H1 (cell line): ENCODE data around the gene INVS. TPM values are rescaled to one million over a fixed set of nuclear protein-coding genes. Genes with fewer than 3 reads are reported as not detected.

Experiments
- CTCF ChIA-PET: fragments of 300-600 bp; sonication (Branson Sonifier 250); formaldehyde crosslinking; loops from one replicate; lab custom pipeline; 2021; ENCODE audit not compliant: partially characterized antibody; lab: Charles Lee
- POLR2A ChIA-PET: fragments of 300-600 bp; sonication (Branson Sonifier 250); formaldehyde crosslinking; loops from one replicate; lab custom pipeline; 2021; ENCODE audit warnings: inconsistent platforms; ENCODE audit not compliant: partially characterized antibody; lab: Charles Lee
- DNase-seq, 2 experiments: peaks; one replicate each; pipeline versions ENCODE4 v3.0.0 to v3.0.0-alpha.2; 2010 to 2022; ENCODE audit warnings: low spot score in 2 of 2, low read depth in 1 of 2, mixed read lengths in 1 of 2
- FAIRE-seq: peaks from 2 replicates; lab custom pipeline; 2011; peaks lifted over from hg19 to GRCh38; lab: Jason Lieb, UNC
- H2AFZ ChIP-seq: 2 replicates; pipeline ENCODE4 v1.8.1; 2012; ENCODE audit warnings: low read length, inconsistent platforms
- H2AK5ac ChIP-seq: 2 replicates; pipeline ENCODE4 v1.6.1; 2013; ENCODE audit warnings: low read depth, low read length
- H2BK120ac ChIP-seq: replicated peaks from 2 replicates; pipeline ENCODE3; 2013; ENCODE audit warnings: low read depth, low read length, inconsistent platforms
- H2BK12ac ChIP-seq: 2 replicates; pipeline ENCODE4 v1.6.1; 2013; ENCODE audit warnings: low read depth, low read length
- H2BK15ac ChIP-seq: 2 replicates; pipeline ENCODE4 v1.6.1; 2013; ENCODE audit warnings: low read length
- H2BK20ac ChIP-seq: 2 replicates; pipeline ENCODE4 v1.6.1; 2013; ENCODE audit warnings: low read length
- H2BK5ac ChIP-seq: 2 replicates; pipeline ENCODE4 v1.6.1; 2013; ENCODE audit warnings: low read depth, low read length
- H3K14ac ChIP-seq: 2 replicates; pipeline ENCODE4 v1.6.1; 2013; ENCODE audit warnings: inconsistent platforms; ENCODE audit not compliant: insufficient read length
- H3K18ac ChIP-seq: 2 replicates; pipeline ENCODE4 v1.6.1; 2013; ENCODE audit warnings: low read length; ENCODE audit errors: extremely low read depth
- H3K23ac ChIP-seq: 2 replicates; pipeline ENCODE4 v1.6.1; 2013; ENCODE audit warnings: inconsistent platforms; ENCODE audit not compliant: insufficient read length
- H3K23me2 ChIP-seq: 2 replicates; pipeline ENCODE4 v1.6.1; 2013; ENCODE audit warnings: low read depth, low read length
- H3K27ac ChIP-seq: 2 replicates; pipeline ENCODE4 v1.6.1; 2011; ENCODE audit warnings: low read depth, low read length, inconsistent platforms
- H3K27me3 ChIP-seq, 4 experiments: replicated peaks in 1 of 4; 1 replicate in 1 of 4; 2 replicates in 3 of 4; pipeline versions ENCODE4 v1.6.1 to v1.8.1; 2011 to 2013; ENCODE audit warnings: low read length in 3 of 4, mild to moderate bottlenecking in 3 of 4, inconsistent platforms in 2 of 4, mixed read lengths in 2 of 4, moderate library complexity in 1 of 4; ENCODE audit not compliant: control insufficient read depth in 3 of 4, insufficient read depth in 3 of 4; ENCODE audit errors: extremely low read depth in 1 of 4
- H3K36me3 ChIP-seq, 4 experiments: 2 replicates each; pipeline versions ENCODE4 v1.6.1 to v1.8.1; 2011 to 2013; ENCODE audit warnings: mild to moderate bottlenecking in 4 of 4, low read length in 3 of 4, moderate library complexity in 2 of 4, control low read depth in 1 of 4, inconsistent platforms in 1 of 4; ENCODE audit not compliant: insufficient read depth in 4 of 4, control insufficient read depth in 2 of 4
- H3K4ac ChIP-seq: replicated peaks from 2 replicates; pipeline ENCODE3; 2013; ENCODE audit warnings: low read length, low read depth, mixed read lengths, inconsistent platforms; ENCODE audit not compliant: insufficient read length
- H3K4me1 ChIP-seq, 4 experiments: replicated peaks in 1 of 4; 1 replicate in 1 of 4; 2 replicates in 3 of 4; pipeline versions ENCODE4 v1.6.1 to v1.8.1; 2011 to 2013; ENCODE audit warnings: low read length in 3 of 4, inconsistent platforms in 2 of 4, mixed read lengths in 1 of 4; ENCODE audit not compliant: insufficient read depth in 4 of 4, control insufficient read depth in 3 of 4
- H3K4me2 ChIP-seq, 2 experiments: 2 replicates each; pipeline versions ENCODE4 v1.6.1 to v1.8.1; 2011 to 2013; ENCODE audit warnings: low read depth in 2 of 2, low read length in 2 of 2, control low read depth in 1 of 2, inconsistent platforms in 1 of 2, mild to moderate bottlenecking in 1 of 2; ENCODE audit not compliant: insufficient read depth in 1 of 2
- H3K4me3 ChIP-seq, 4 experiments: fragments of 200-600, 300-600 bp in 1 of 4; sonication (generic), shearing (Covaris generic), sonication (Bioruptor Twin) in 1 of 4; 2 replicates each; pipeline versions ENCODE4 v1.5.1 to v1.8.1; 2011 to 2016; ENCODE audit warnings: low read length in 4 of 4, low read depth in 3 of 4, control low read depth in 2 of 4, inconsistent platforms in 2 of 4, mild to moderate bottlenecking in 2 of 4, mixed read lengths in 1 of 4, moderate library complexity in 1 of 4; ENCODE audit not compliant: insufficient read depth in 2 of 4; ENCODE audit errors: extremely low read depth in 1 of 4
- H3K56ac ChIP-seq: replicated peaks from 2 replicates; pipeline ENCODE3; 2013; ENCODE audit warnings: low read depth, mild to moderate bottlenecking, mixed read lengths, low read length, inconsistent platforms; ENCODE audit not compliant: insufficient read length
- H3K79me1 ChIP-seq: 2 replicates; pipeline ENCODE4 v1.6.1; 2013; ENCODE audit warnings: low read depth, low read length, control low read depth
- H3K79me2 ChIP-seq, 2 experiments: 2 replicates each; pipeline versions ENCODE4 v1.6.1 to v1.8.1; 2012 to 2013; ENCODE audit warnings: low read length in 2 of 2, mild to moderate bottlenecking in 2 of 2, inconsistent platforms in 1 of 2; ENCODE audit not compliant: insufficient read depth in 2 of 2, control insufficient read depth in 1 of 2
- H3K9ac ChIP-seq, 4 experiments: replicated peaks in 1 of 4; 1 replicate in 1 of 4; 2 replicates in 3 of 4; pipeline versions ENCODE4 v1.6.1 to v1.8.1; 2011 to 2013; ENCODE audit warnings: low read depth in 3 of 4, low read length in 3 of 4, control low read depth in 2 of 4, mild to moderate bottlenecking in 2 of 4, moderate library complexity in 2 of 4, inconsistent platforms in 1 of 4; ENCODE audit errors: extremely low read depth in 1 of 4
- H3K9me3 ChIP-seq, 2 experiments: 2 replicates each; pipeline versions ENCODE4 v1.6.1 to v1.8.1; 2012 to 2013; ENCODE audit warnings: mild to moderate bottlenecking in 2 of 2, moderate library complexity in 2 of 2, control low read depth in 1 of 2, inconsistent platforms in 1 of 2, low read depth in 1 of 2, low read length in 1 of 2, mixed read lengths in 1 of 2; ENCODE audit not compliant: insufficient read depth in 2 of 2
- H4K20me1 ChIP-seq, 2 experiments: replicated peaks in 1 of 2; 2 replicates each; pipeline versions ENCODE3 to v1.8.1; 2011 to 2013; ENCODE audit warnings: inconsistent platforms in 2 of 2, low read length in 2 of 2, mild to moderate bottlenecking in 1 of 2; ENCODE audit not compliant: insufficient read depth in 2 of 2, control insufficient read depth in 1 of 2
- H4K5ac ChIP-seq: 2 replicates; pipeline ENCODE4 v1.6.1; 2013; ENCODE audit warnings: low read length, low read depth, mixed read lengths, inconsistent platforms; ENCODE audit not compliant: insufficient read length
- H4K8ac ChIP-seq: 2 replicates; pipeline ENCODE4 v1.8.0; 2013; ENCODE audit warnings: mild to moderate bottlenecking, moderate library complexity, low read length, inconsistent platforms; ENCODE audit not compliant: insufficient read depth; ENCODE audit errors: extremely low read depth
- H4K91ac ChIP-seq: replicated peaks from 2 replicates; pipeline ENCODE3; 2013; ENCODE audit warnings: low read length, mixed read lengths, inconsistent platforms; ENCODE audit not compliant: insufficient read length
- ATF2 ChIP-seq: IDR thresholded peaks from 2 replicates; pipeline ENCODE4 v1.6.1; 2012; ENCODE audit warnings: low read length, inconsistent platforms
- CBX5 ChIP-seq: fragments of 300-800, 300-1000 bp; sonication (generic); IDR thresholded peaks from 2 replicates; pipeline ENCODE4 v1.7.1; 2016; ENCODE audit warnings: antibody characterized with exemption, low read length, low read depth
- GTF2F1 ChIP-seq: IDR thresholded peaks from 2 replicates; pipeline ENCODE4 v1.6.1; 2012; ENCODE audit warnings: low read depth, low read length, improper control_type of control experiment, borderline replicate concordance
- POLR2AphosphoS5 ChIP-seq: IDR thresholded peaks from 2 replicates; pipeline ENCODE4 v1.6.1; 2011; ENCODE audit warnings: low read depth, low read length
- RNF2 ChIP-seq: fragments of 200-900, 300-1000 bp; sonication (generic); IDR thresholded peaks from 2 replicates; pipeline ENCODE4 v1.7.1; 2016; ENCODE audit warnings: borderline replicate concordance, low read depth, mild to moderate bottlenecking, antibody characterized with exemption, low read length; ENCODE audit not compliant: poor library complexity, severe bottlenecking; ENCODE audit errors: missing control alignments
- SUZ12 ChIP-seq: fragments of 200-600 bp; sonication (generic); IDR thresholded peaks from 2 replicates; pipeline ENCODE4 v1.6.1; 2012; ENCODE audit warnings: mild to moderate bottlenecking, inconsistent platforms, low read length, moderate library complexity, mixed read lengths
- TCF12 ChIP-seq: IDR thresholded peaks from 2 replicates; pipeline ENCODE4 v1.6.1; 2011; ENCODE audit warnings: low read depth, mild to moderate bottlenecking, low read length
- WGBS, 2 experiments: shearing (Covaris generic) in 1 of 2; methylation state at CpG; one replicate each; pipeline versions ENCODE4 v1.1.6 to v1.1.7; 2013 to 2015; ENCODE audit warnings: low lambda C conversion rate in 2 of 2, mixed read lengths in 2 of 2, inconsistent platforms in 1 of 2, low coverage in 1 of 2, missing lambda C conversion rate in 1 of 2; ENCODE audit not compliant: insufficient replicate concordance in 2 of 2, insufficient coverage in 1 of 2, insufficient read length in 1 of 2; ENCODE audit errors: extremely low coverage in 1 of 2, missing lambda C conversion rate in 1 of 2; 5-methylcytosine and 5-hydroxymethylcytosine counted together
- polyA plus RNA-seq, 7 experiments: library from polyadenylated mRNA; depleted of rRNA in 3 of 7; stranded (reverse) in 5 of 7; unstranded in 2 of 7; fragments of >200 nt in 5 of 7; fragments of 200-250 nt in 2 of 7; gene quantifications; 1 replicate in 5 of 7; 2 replicates in 1 of 7; 4 replicates in 1 of 7; pipeline versions ENCODE4 v1.2.1 to v1.2.3, GENCODE V29; 2011 to 2013; ENCODE audit warnings: missing spikeins in 2 of 7, mixed read lengths in 2 of 7
- total RNA-seq: library from RNA; stranded (reverse); fragmentation: NEBNext Ultra II Directional; extraction: Animal tissue kit (Norgen Biotek cat#: 25700); gene quantifications from 2 replicates; pipeline ENCODE4 v1.2.1, GENCODE V29; 2021

INVS gene
- total and polyA plus RNA-seq, 2 of the 8 experiments (the other 6 are each of a cell fraction or from before 2014, with no cell fraction given) = 4.1 to 6.9 TPM

- Histone ChIP-seq H4K5ac (no peak overlapping the region), H2BK5ac (no peak overlapping the region), H3K4me2 (no peak overlapping the region), H3K14ac (no peak overlapping the region), H3K23ac (no peak overlapping the region), H4K91ac (no peak overlapping the region), H3K79me2 (no peaks in the 10 kb centered on the region), H2BK12ac (no peak overlapping the region), H3K18ac (no peak overlapping the region), H3K9me3 (peaks cover 2 to 6% of the 10 kb centered on the region in 2 experiments; a peak in 1 of 4 replicates), H4K20me1 (no peaks in the 10 kb centered on the region), H2BK15ac (no peak overlapping the region), H3K36me3 (peaks cover 0 to 12% (median 0%) of the 10 kb centered on the region in 4 experiments; a peak in 2 of 8 replicates), H2BK120ac (no peak overlapping the region), H2AFZ (no peak overlapping the region), H3K23me2 (no peaks in the 10 kb centered on the region), H2AK5ac (no peak overlapping the region), H3K79me1 (no peaks in the 10 kb centered on the region; the same call in 1 of the 2 replicates), H3K27ac (no peak overlapping the region), H3K27me3 (no peaks in the 10 kb centered on the region), H4K8ac (no peak overlapping the region), H3K9ac (no peak overlapping the region), H3K4me3 (no peak overlapping the region), H3K4ac (no peak overlapping the region), H2BK20ac (no peak overlapping the region), H3K56ac (no peak overlapping the region), H3K4me1 (no peaks in the 10 kb centered on the region)
- CTCF ChIA-PET = no interaction called here
- POLR2A ChIA-PET = interaction anchor here (1.0 to 1.6 kb wide), 2 partner anchors 9 to 12 kb away, joined by 3 to 4 read pairs; no protein-coding TSS in a partner anchor
- no peak for TF ChIP-seq CBX5
- no peak for TF ChIP-seq GTF2F1
- no peak for TF ChIP-seq TCF12
- no peak for TF ChIP-seq SUZ12
- TF ChIP-seq POLR2AphosphoS5 = no peak
- no peak for TF ChIP-seq RNF2
- TF ChIP-seq ATF2 = no peak
- 82% methylated on average over 7 of the region's 7 CpGs; no CpG with 5 or more reads in 1 of the 2 experiments for WGBS, 2 experiments
- no peak for FAIRE-seq
- no peak for DNase-seq
These were observed 185.2 kb downstream of the INVS start for GRCh38 chr9:100284247-100284646.
